IMR-90 (cell line): ENCODE data around the gene PRPF40A. TPM values are rescaled to one million over a fixed set of nuclear protein-coding genes. Genes with fewer than 3 reads are reported as not detected.
"Not testable (repeated sequence)": the region's sequence is repeated elsewhere in the genome, so short reads cannot be mapped to it uniquely, and the experiment has no call there.

Experiments used
- ATAC-seq: fragments of 200-7000 bp; cut with Tn5 transposase; 2 replicates; pipeline ENCODE4 v1.9.1; 2020; ENCODE audit warnings: low read depth, mild to moderate bottlenecking, moderate library complexity
- BruUV-seq: library from RNA; stranded (reverse); fragments of 400-500 nt; replicated peaks from 2 replicates; lab custom pipeline; 2021; lab: Mats Ljungman, UMichigan
- CTCF ChIA-PET: fragments of 300-600 bp; formaldehyde crosslinking; extraction: SDS; loops from one replicate; lab custom pipeline; 2021; ENCODE audit warnings: antibody characterized with exemption; lab: Yijun Ruan, JAX
- POLR2A ChIA-PET: fragments of 300-600 bp; sonication (Branson Sonifier 250); formaldehyde crosslinking; loops from one replicate; lab custom pipeline; 2022; ENCODE audit warnings: antibody characterized with exemption; ENCODE audit not compliant: unreplicated experiment; lab: Charles Lee
- DNase-seq: peaks from one replicate; pipeline ENCODE4 v3.0.0; 2013
- H2AFZ ChIP-seq: replicated peaks from 2 replicates; pipeline ENCODE3; 2013; ENCODE audit warnings: low read length, mild to moderate bottlenecking; ENCODE audit not compliant: poor library complexity
- H2AK5ac ChIP-seq: 2 replicates; pipeline ENCODE4 v1.6.1; 2013; ENCODE audit warnings: low read depth, low read length, inconsistent platforms
- H2AK9ac ChIP-seq: replicated peaks from 2 replicates; pipeline ENCODE3; 2013; ENCODE audit warnings: mild to moderate bottlenecking, low read depth, low read length, moderate library complexity; ENCODE audit not compliant: poor library complexity
- H2BK120ac ChIP-seq: 2 replicates; pipeline ENCODE4 v1.6.1; 2013; ENCODE audit warnings: low read depth, low read length, inconsistent platforms
- H2BK15ac ChIP-seq: 3 replicates; pipeline ENCODE4 v1.6.1; 2013; ENCODE audit warnings: low read depth, low read length, inconsistent platforms
- H2BK20ac ChIP-seq: 2 replicates; pipeline ENCODE4 v1.6.1; 2013; ENCODE audit warnings: low read depth, mild to moderate bottlenecking, inconsistent platforms, low read length, moderate library complexity
- H2BK5ac ChIP-seq: 2 replicates; pipeline ENCODE4 v1.6.1; 2013; ENCODE audit warnings: mild to moderate bottlenecking, low read depth, low read length, inconsistent platforms; ENCODE audit not compliant: poor library complexity, severe bottlenecking
- H3K14ac ChIP-seq: replicated peaks from 2 replicates; pipeline ENCODE4 v1.6.1; 2013; ENCODE audit warnings: low read depth, low read length, inconsistent platforms
- H3K18ac ChIP-seq: 2 replicates; pipeline ENCODE4 v1.6.1; 2013; ENCODE audit warnings: low read depth, low read length, control low read depth
- H3K23ac ChIP-seq: 2 replicates; pipeline ENCODE4 v1.6.1; 2013; ENCODE audit warnings: low read depth, low read length, inconsistent platforms
- H3K27ac ChIP-seq: 2 replicates; pipeline ENCODE4 v1.5.1; 2013; ENCODE audit warnings: mild to moderate bottlenecking, control low read depth, low read length; ENCODE audit not compliant: insufficient read depth
- H3K27me3 ChIP-seq: 2 replicates; pipeline ENCODE4 v1.6.1; 2013; ENCODE audit warnings: low read length; ENCODE audit not compliant: control insufficient read depth, insufficient read depth
- H3K36me3 ChIP-seq: 2 replicates; pipeline ENCODE4 v1.6.1; 2013; ENCODE audit warnings: low read length, mixed read lengths; ENCODE audit not compliant: control insufficient read depth, insufficient read depth
- H3K4ac ChIP-seq: 2 replicates; pipeline ENCODE4 v1.6.1; 2013; ENCODE audit warnings: low read depth, low read length, inconsistent platforms
- H3K4me1 ChIP-seq: 2 replicates; pipeline ENCODE4 v1.6.1; 2013; ENCODE audit warnings: low read length, mixed read lengths; ENCODE audit not compliant: control insufficient read depth, insufficient read depth
- H3K4me2 ChIP-seq: 2 replicates; pipeline ENCODE4 v1.6.1; 2013; ENCODE audit warnings: low read depth, mild to moderate bottlenecking, control low read depth, low read length, moderate library complexity
- H3K4me3 ChIP-seq: 2 replicates; pipeline ENCODE4 v1.5.1; 2013; ENCODE audit warnings: low read depth, mild to moderate bottlenecking, control low read depth, low read length, moderate library complexity; ENCODE audit not compliant: insufficient read depth
- H3K56ac ChIP-seq: 2 replicates; pipeline ENCODE4 v1.6.1; 2013; ENCODE audit warnings: low read length, inconsistent platforms; ENCODE audit not compliant: insufficient read depth; ENCODE audit errors: extremely low read depth
- H3K79me1 ChIP-seq, 2 experiments: 2 replicates each; pipeline ENCODE4 v1.6.1; 2013; ENCODE audit warnings: low read length in 2 of 2, inconsistent platforms in 1 of 2, low read depth in 1 of 2
- H3K9ac ChIP-seq: 2 replicates; pipeline ENCODE4 v1.6.1; 2013; ENCODE audit warnings: low read depth, low read length, control low read depth
- H3K9me1 ChIP-seq: 2 replicates; pipeline ENCODE4 v1.6.1; 2013; ENCODE audit warnings: low read length, inconsistent platforms; ENCODE audit not compliant: insufficient read depth
- H3K9me3 ChIP-seq: 2 replicates; pipeline ENCODE4 v1.6.1; 2013; ENCODE audit warnings: low read length; ENCODE audit not compliant: control insufficient read depth, insufficient read depth
- H4K20me1 ChIP-seq: 2 replicates; pipeline ENCODE4 v1.6.1; 2013; ENCODE audit warnings: low read length, inconsistent platforms; ENCODE audit not compliant: insufficient read depth
- H4K5ac ChIP-seq: 2 replicates; pipeline ENCODE4 v1.6.1; 2013; ENCODE audit warnings: mild to moderate bottlenecking, low read depth, low read length, control low read depth
- H4K8ac ChIP-seq, 2 experiments: 2 replicates each; pipeline ENCODE4 v1.6.1; 2013; ENCODE audit warnings: low read depth in 2 of 2, low read length in 2 of 2, control low read depth in 1 of 2, inconsistent platforms in 1 of 2
- H4K91ac ChIP-seq: 2 replicates; pipeline ENCODE4 v1.6.1; 2013; ENCODE audit warnings: low read depth, low read length, inconsistent platforms; ENCODE audit not compliant: insufficient read depth
- BHLHE40 ChIP-seq: fragments of 150-350 bp; IDR thresholded peaks from 2 replicates; pipeline ENCODE4 v1.6.1; 2016; ENCODE audit warnings: mild to moderate bottlenecking, low read depth, low read length
- MAZ ChIP-seq: IDR thresholded peaks from 2 replicates; pipeline ENCODE4 v1.6.1; 2012; ENCODE audit warnings: low read depth, mild to moderate bottlenecking, low read length, improper control_type of control experiment, moderate library complexity, borderline replicate concordance
- WGBS, 2 experiments: methylation state at CpG; one replicate each; pipeline versions ENCODE4 v1.1.5 to v1.1.7; 2013; ENCODE audit warnings: missing lambda C conversion rate in 2 of 2; ENCODE audit not compliant: insufficient read length in 1 of 2; ENCODE audit errors: extremely low coverage in 2 of 2; 5-methylcytosine and 5-hydroxymethylcytosine counted together
- dilution Hi-C: fragments of 300-500 bp; cut with HindIII; formaldehyde crosslinking; loops from one replicate; pipeline ENCODE4 v1.14.3; 2018; ENCODE audit warnings: low sequenced_read_pairs; ENCODE audit not compliant: unreplicated experiment
- in situ Hi-C: fragments of 300-500 bp; cut with MboI; formaldehyde crosslinking; loops from 3 replicates; pipeline ENCODE4 v1.14.3; 2019; ENCODE audit warnings: low sequenced_read_pairs, inconsistent platforms, mixed read lengths
- intact Hi-C: fragments of 100-400 bp; cut with micrococcal nuclease; formaldehyde crosslinking; loops from 2 replicates; pipeline ENCODE4 v1.10.0; 2022
- polyA plus RNA-seq, 3 experiments: library from polyadenylated mRNA; depleted of rRNA; stranded (reverse); fragments of >200 nt; gene quantifications; 2 replicates each; pipeline ENCODE4 v1.2.3, GENCODE V29; 2012; ENCODE audit warnings: low replicate concordance in 1 of 3
- total RNA-seq: library from RNA; depleted of rRNA; stranded (reverse); fragments of >200 nt; gene quantifications from 2 replicates; pipeline ENCODE4 v1.2.3, GENCODE V29; 2012
- TF ChIP-seq, protein P1 (sequence below): fragments of 150-350 bp; IDR thresholded peaks from 2 replicates; pipeline ENCODE4 v1.6.1; 2017; ENCODE audit warnings: mild to moderate bottlenecking, antibody characterized with exemption, low read length, low read depth
- TF ChIP-seq, protein P2 (sequence below): fragments of 150-350 bp; IDR thresholded peaks from 2 replicates; pipeline ENCODE4 v1.6.1; 2016; ENCODE audit warnings: low read depth, mild to moderate bottlenecking, low read length, moderate library complexity, borderline replicate concordance

PRPF40A gene
- total and polyA plus RNA-seq, 2 of the 4 experiments (the other 2 are of a cell fraction), result 49.1 to 150 TPM

DNA sequence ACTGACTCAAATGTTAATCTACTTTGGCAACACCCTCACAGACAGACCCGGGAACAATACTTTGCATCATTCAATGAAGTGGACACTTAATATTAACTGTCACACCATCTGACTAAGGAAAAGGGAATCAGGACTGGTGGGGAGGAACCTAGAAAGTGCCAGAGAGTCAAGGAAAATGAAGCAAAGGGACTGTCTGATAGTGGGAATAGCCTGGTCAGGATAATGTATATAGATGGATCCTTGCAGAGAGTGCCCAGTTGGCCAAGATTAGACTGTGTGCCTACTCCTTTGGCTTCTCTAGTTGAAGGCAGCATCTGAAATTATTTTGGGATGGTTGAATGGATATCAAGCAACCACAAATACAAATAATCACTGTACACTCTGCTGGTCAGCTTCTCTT, 46.4 kb upstream of the PRPF40A start:
- ChIA-PET POLR2A (no interaction called here), CTCF (no interaction called here)
- Histone ChIP-seq H3K4me2 (no peak overlapping the region), H3K14ac (peak overlapping the region; percentile 60; the same call in 1 of the 2 replicates), H3K36me3 (peaks cover 2% of the 10 kb centered on the region), H2AK9ac (no peak overlapping the region), H3K4me3 (no peak overlapping the region), H3K9ac (no peak overlapping the region), H2BK5ac (peak overlapping the region; percentile 4), H3K56ac (no peak overlapping the region; the same call in 1 of the 2 replicates), H2AFZ (no peak overlapping the region), H2AK5ac (peak overlapping the region; percentile 7; the same call in 1 of the 2 replicates), H3K27me3 (no peaks in the 10 kb centered on the region), H2BK120ac (peak overlapping the region; percentile 76), H3K27ac (peak overlapping the region; percentile 52; the same call in 1 of the 2 replicates), H4K5ac (peak overlapping the region; percentile 39; the same call in 1 of the 2 replicates), H4K8ac (peak overlapping the region in 1 of 2 experiments; percentile 10; a peak in 1 of 4 replicates), H3K9me3 (peaks cover 5% of the 10 kb centered on the region; the same call in 1 of the 2 replicates), H3K4me1 (peaks cover 12% of the 10 kb centered on the region), H2BK20ac (peak overlapping the region; percentile 76; the same call in 1 of the 2 replicates), H3K4ac (peak overlapping the region; percentile 79), H3K23ac (0 out of 2 replicates have a peak overlapping the region, but pooled peaks have one; percentile 51), H3K79me1 (peaks cover 0 to 6% of the 10 kb centered on the region in 2 experiments; a peak in 2 of 4 replicates), H3K18ac (peak overlapping the region; percentile 76), H4K20me1 (no peaks in the 10 kb centered on the region), H4K91ac (peak overlapping the region; percentile 71), H2BK15ac (peak overlapping the region; percentile 54; the same call in 2 of the 3 replicates), H3K9me1 (peaks cover 3% of the 10 kb centered on the region; the same call in 1 of the 2 replicates)
- BruUV-seq, result no TSS peak
- ATAC-seq (no peak), DNase-seq (no peak)
- WGBS, 2 experiments, result no CpG with 5 or more reads among the region's 1 CpG
- intact Hi-C loops (loop anchor here (2.0 kb wide), 1 partner anchor 63 kb away; no protein-coding TSS in a partner anchor), in situ Hi-C loops (no loop called here), dilution Hi-C loops (no loop called here)
- TF ChIP-seq MAZ, result no peak
- TF ChIP-seq, protein P1, sequence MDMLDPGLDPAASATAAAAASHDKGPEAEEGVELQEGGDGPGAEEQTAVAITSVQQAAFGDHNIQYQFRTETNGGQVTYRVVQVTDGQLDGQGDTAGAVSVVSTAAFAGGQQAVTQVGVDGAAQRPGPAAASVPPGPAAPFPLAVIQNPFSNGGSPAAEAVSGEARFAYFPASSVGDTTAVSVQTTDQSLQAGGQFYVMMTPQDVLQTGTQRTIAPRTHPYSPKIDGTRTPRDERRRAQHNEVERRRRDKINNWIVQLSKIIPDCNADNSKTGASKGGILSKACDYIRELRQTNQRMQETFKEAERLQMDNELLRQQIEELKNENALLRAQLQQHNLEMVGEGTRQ, result no peak
- TF ChIP-seq, protein P2, sequence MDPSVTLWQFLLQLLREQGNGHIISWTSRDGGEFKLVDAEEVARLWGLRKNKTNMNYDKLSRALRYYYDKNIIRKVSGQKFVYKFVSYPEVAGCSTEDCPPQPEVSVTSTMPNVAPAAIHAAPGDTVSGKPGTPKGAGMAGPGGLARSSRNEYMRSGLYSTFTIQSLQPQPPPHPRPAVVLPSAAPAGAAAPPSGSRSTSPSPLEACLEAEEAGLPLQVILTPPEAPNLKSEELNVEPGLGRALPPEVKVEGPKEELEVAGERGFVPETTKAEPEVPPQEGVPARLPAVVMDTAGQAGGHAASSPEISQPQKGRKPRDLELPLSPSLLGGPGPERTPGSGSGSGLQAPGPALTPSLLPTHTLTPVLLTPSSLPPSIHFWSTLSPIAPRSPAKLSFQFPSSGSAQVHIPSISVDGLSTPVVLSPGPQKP, result no peak
- TF ChIP-seq BHLHE40, result no peak

DNA sequence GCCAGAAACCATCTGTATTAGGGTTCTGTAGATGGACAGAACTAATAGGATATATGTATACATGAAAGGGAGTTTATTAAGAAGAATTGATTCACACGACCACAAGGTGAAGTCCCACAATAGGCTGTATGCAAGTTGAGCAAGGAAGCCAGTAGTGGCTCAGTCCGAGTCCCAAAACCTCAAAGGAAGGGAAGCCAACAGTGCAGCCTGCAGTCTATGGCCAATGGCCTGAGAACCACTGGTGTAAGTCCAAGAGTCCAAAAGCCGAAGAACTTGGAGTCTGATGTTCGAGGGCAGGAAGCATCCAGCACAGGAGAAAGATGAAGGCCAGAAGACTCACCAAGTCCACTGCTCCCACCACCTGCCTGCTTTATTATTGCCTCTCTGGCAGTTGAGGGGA, 45.9 kb upstream of the PRPF40A start:
- H3K56ac ChIP-seq, H3K4me2 ChIP-seq, H3K9me3 ChIP-seq, in situ Hi-C loops, H3K23ac ChIP-seq, CTCF ChIA-PET, H2AFZ ChIP-seq, BruUV-seq, H2AK9ac ChIP-seq, H3K4me3 ChIP-seq, H3K27me3 ChIP-seq, H3K9ac ChIP-seq, POLR2A ChIA-PET, H4K20me1 ChIP-seq, DNase-seq, H3K36me3 ChIP-seq, dilution Hi-C loops, H3K9me1 ChIP-seq, ATAC-seq, H3K79me1 ChIP-seq: not testable (repeated sequence)
- peak overlapping the region; percentile 52; the same call in 1 of the 2 replicates for H3K27ac ChIP-seq
- H3K18ac ChIP-seq, result peak overlapping the region; percentile 76
- H2BK20ac ChIP-seq, result peak overlapping the region; percentile 76
- peak overlapping the region; percentile 87 for H2BK5ac ChIP-seq
- H2BK15ac ChIP-seq, result peak overlapping the region; percentile 54; the same call in 2 of the 3 replicates
- peak overlapping the region; percentile 79 for H3K4ac ChIP-seq
- peak overlapping the region; percentile 10 to 33; a peak in 1 of 4 replicates for H4K8ac ChIP-seq
- H2AK5ac ChIP-seq, result peak overlapping the region; percentile 70; the same call in 1 of the 2 replicates
- intact Hi-C loops, result loop anchor here (2.0 kb wide), 1 partner anchor 64 kb away; no protein-coding TSS in a partner anchor
- peak overlapping the region; percentile 76 for H2BK120ac ChIP-seq
- H4K5ac ChIP-seq, result peak overlapping the region; percentile 39
- peaks cover 12% of the 10 kb centered on the region for H3K4me1 ChIP-seq
- 100% methylated on average over 1 of the region's 4 CpGs; no CpG with 5 or more reads in 1 of the 2 experiments for WGBS, 2 experiments
- H4K91ac ChIP-seq, result peak overlapping the region; percentile 71; the same call in 1 of the 2 replicates
- H3K14ac ChIP-seq, result peak overlapping the region; percentile 60; the same call in 1 of the 2 replicates
